ENCODE data around the gene NAGLU. TPM values are rescaled to one million over a fixed set of nuclear protein-coding genes. Genes with fewer than 3 reads are reported as not detected.
"Not testable (repeated sequence)": the region's sequence is repeated elsewhere in the genome, so short reads cannot be mapped to it uniquely, and the experiment has no call there.

Gene NAGLU
- total and polyA plus RNA-seq, 2 experiments from 2014 or later, result 76.4 to 121 TPM

- H3K4me3 ChIP-seq, result no peak overlapping the region
- no peaks in the 10 kb centered on the region for H3K9me2 ChIP-seq (replicated peaks; ENCODE audit: insufficient read depth)
- DNase-seq (ENCODE audit: low spot score), result no peak
- H3K4me1 ChIP-seq (ENCODE audit: insufficient read depth), result peaks cover 16% of the 10 kb centered on the region
- no peak overlapping the region for H3K27ac ChIP-seq
- H3K4me2 ChIP-seq, result no peak overlapping the region
- H2AFZ ChIP-seq, result no peak overlapping the region
- TF ChIP-seq EZH2 (IDR thresholded peaks at IDR 0.05; ENCODE audit: borderline replicate concordance), result no peak
- TF ChIP-seq CTCF (IDR thresholded peaks at IDR 0.05; ENCODE audit: poor library complexity), result no peak
- TF ChIP-seq EZH2phosphoT487 (IDR thresholded peaks at IDR 0.05; ENCODE audit: low read depth, severe bottlenecking, unreplicated experiment), result no peak
- H3K27me3 ChIP-seq, result no peaks in the 10 kb centered on the region
- H3K79me2 ChIP-seq, result peaks cover 24% of the 10 kb centered on the region
- WGBS (ENCODE audit: low lambda C conversion rate, missing lambda C conversion rate), result 98% methylated on average over 14 of the region's 14 CpGs
- no peaks in the 10 kb centered on the region for H3K9me3 ChIP-seq (ENCODE audit: low read depth)
- no peaks in the 10 kb centered on the region for H3K36me3 ChIP-seq (replicated peaks; ENCODE audit: insufficient read depth, low read depth)
- no peaks in the 10 kb centered on the region for H4K20me1 ChIP-seq (ENCODE audit: insufficient read depth, poor library complexity, severe bottlenecking)
Measured at GRCh38 chr17:42538482-42538881, 2.4 kb downstream of the NAGLU start.

- H3K27me3 ChIP-seq; H3K4me2 ChIP-seq; DNase-seq (ENCODE audit: low spot score); H2AFZ ChIP-seq; H3K9me3 ChIP-seq (ENCODE audit: low read depth); H3K9me2 ChIP-seq (replicated peaks; ENCODE audit: insufficient read depth); H3K36me3 ChIP-seq (replicated peaks; ENCODE audit: insufficient read depth, low read depth); H3K4me3 ChIP-seq; H4K20me1 ChIP-seq (ENCODE audit: insufficient read depth, poor library complexity, severe bottlenecking): not testable (repeated sequence)
- H3K4me1 ChIP-seq (ENCODE audit: insufficient read depth), result peaks cover 12% of the 10 kb centered on the region
- peaks cover 18% of the 10 kb centered on the region for H3K79me2 ChIP-seq
- 97% methylated on average over 4 of the region's 4 CpGs for WGBS (ENCODE audit: low lambda C conversion rate, missing lambda C conversion rate)
- peak overlapping the region; percentile 89 for H3K27ac ChIP-seq
Measured at GRCh38 chr17:42540558-42540957, 4.5 kb downstream of the NAGLU start.

- Histone ChIP-seq H3K27me3 (no peaks in the 10 kb centered on the region), H3K79me2 (peaks cover 18% of the 10 kb centered on the region), H3K9me3 (ENCODE audit: low read depth) (no peaks in the 10 kb centered on the region), H3K27ac (peak overlapping the region; percentile 89), H2AFZ (no peak overlapping the region), H3K4me3 (no peak overlapping the region), H3K4me2 (no peak overlapping the region), H4K20me1 (ENCODE audit: insufficient read depth, poor library complexity, severe bottlenecking) (no peaks in the 10 kb centered on the region), H3K4me1 (ENCODE audit: insufficient read depth) (peaks cover 10% of the 10 kb centered on the region), H3K9me2 (replicated peaks; ENCODE audit: insufficient read depth) (no peaks in the 10 kb centered on the region), H3K36me3 (replicated peaks; ENCODE audit: insufficient read depth, low read depth) (no peaks in the 10 kb centered on the region)
- WGBS (ENCODE audit: low lambda C conversion rate, missing lambda C conversion rate), result 83% methylated on average over 17 of the region's 17 CpGs
- DNase-seq (ENCODE audit: low spot score), result peak; percentile 67
- no peak for TF ChIP-seq CTCF (IDR thresholded peaks at IDR 0.05; ENCODE audit: poor library complexity)
- TF ChIP-seq EZH2 (IDR thresholded peaks at IDR 0.05; ENCODE audit: borderline replicate concordance), result no peak
- no peak for TF ChIP-seq EZH2phosphoT487 (IDR thresholded peaks at IDR 0.05; ENCODE audit: low read depth, severe bottlenecking, unreplicated experiment)
Measured at GRCh38 chr17:42541041-42541833, 5.2 kb downstream of the NAGLU start.

- 96% methylated on average over 38 of the region's 39 CpGs for WGBS (ENCODE audit: low lambda C conversion rate, missing lambda C conversion rate)
- Histone ChIP-seq H3K27me3 (no peaks in the 10 kb centered on the region), H4K20me1 (ENCODE audit: insufficient read depth, poor library complexity, severe bottlenecking) (no peaks in the 10 kb centered on the region), H3K9me3 (ENCODE audit: low read depth) (no peaks in the 10 kb centered on the region), H3K79me2 (no peaks in the 10 kb centered on the region), H2AFZ (no peak overlapping the region), H3K27ac (no peak overlapping the region), H3K4me2 (no peak overlapping the region), H3K4me3 (no peak overlapping the region), H3K4me1 (ENCODE audit: insufficient read depth) (peaks cover 5% of the 10 kb centered on the region), H3K36me3 (replicated peaks; ENCODE audit: insufficient read depth, low read depth) (no peaks in the 10 kb centered on the region), H3K9me2 (replicated peaks; ENCODE audit: insufficient read depth) (no peaks in the 10 kb centered on the region)
- TF ChIP-seq EZH2phosphoT487 (IDR thresholded peaks at IDR 0.05; ENCODE audit: low read depth, severe bottlenecking, unreplicated experiment) (no peak), EZH2 (IDR thresholded peaks at IDR 0.05; ENCODE audit: borderline replicate concordance) (no peak), CTCF (IDR thresholded peaks at IDR 0.05; ENCODE audit: poor library complexity) (no peak)
- DNase-seq (ENCODE audit: low spot score), result no peak
Measured at GRCh38 chr17:42543190-42544079, 7.4 kb downstream of the NAGLU start.
